Psoas muscle (tissue), 8 donors: ENCODE measurements around the gene IL24. TPM values are rescaled to one million over a fixed set of nuclear protein-coding genes. Genes with fewer than 3 reads are reported as not detected.

Experiments used
- ATAC-seq, 4 donors: fragments of 200-7000 bp; cut with Tn5 transposase; one replicate each; pipeline ENCODE4 v1.9.1; 2020; ENCODE audit warnings: moderate library complexity in 3 of 4, mild to moderate bottlenecking in 2 of 4
- DNase-seq, 2 donors: peaks; one replicate each; pipeline ENCODE4 v3.0.0-alpha.2; 2020
- H3K27ac ChIP-seq: fragments of 200-600 bp; one replicate; pipeline ENCODE4 v1.8.0; 2022
- H3K27me3 ChIP-seq, 3 donors: fragments of 200-600 bp in 1 of 3; one replicate each; pipeline versions ENCODE4 v1.6.1 to v1.8.0; 2013 to 2022; ENCODE audit warnings: low read length in 2 of 3, mild to moderate bottlenecking in 2 of 3, moderate library complexity in 1 of 3; ENCODE audit not compliant: insufficient read depth in 3 of 3
- H3K36me3 ChIP-seq, 2 donors: fragments of 200-600 bp in 1 of 2; one replicate each; pipeline versions ENCODE4 v1.6.1 to v1.8.0; 2013 to 2022; ENCODE audit warnings: low read depth in 1 of 2, mild to moderate bottlenecking in 1 of 2, moderate library complexity in 1 of 2; ENCODE audit not compliant: insufficient read depth in 1 of 2
- H3K4me1 ChIP-seq: fragments of 200-600 bp; one replicate; pipeline ENCODE4 v1.8.0; 2022
- H3K4me3 ChIP-seq: fragments of 200-600 bp; one replicate; pipeline ENCODE4 v1.8.0; 2022; ENCODE audit warnings: mild to moderate bottlenecking
- H3K9me3 ChIP-seq: fragments of 200-600 bp; one replicate; pipeline ENCODE4 v1.8.0; 2022
- WGBS, 3 donors: extraction: QIAGEN DNeasy Blood & Tissue Kit; methylation state at CpG; one replicate each; pipeline versions ENCODE4 v1.1.6 to v1.1.7; 2013; 5-methylcytosine and 5-hydroxymethylcytosine counted together
- intact Hi-C, 2 donors: fragments of 100-400 bp; cut with DNase I; formaldehyde crosslinking; loops; one replicate each; pipeline versions ENCODE4 v1.11.0 to v1.14.2; 2022
- polyA plus RNA-seq, 3 donors: library from polyadenylated mRNA; stranded (reverse); fragments of 200-250 nt; gene quantifications; one replicate each; pipeline ENCODE4 v1.2.3, GENCODE V29; 2013
- total RNA-seq, 4 donors: library from RNA; stranded (reverse); fragmentation: NEBNext Ultra II Directional in 2 of 4; extraction: Animal tissue kit (Norgen Biotek cat#: 25700) in 2 of 4; gene quantifications; one replicate each; pipeline versions ENCODE4 v1.2.1 to v1.2.4, GENCODE V29; 2021 to 2023
- TF ChIP-seq, protein P1 (sequence below): fragments of 200-600 bp; IDR thresholded peaks from one replicate; pipeline ENCODE4 v1.8.0; 2022; ENCODE audit warnings: antibody characterized with exemption
- donor health status: healthy with polysubstance abuse.
- donor health status: DM: no; HTN: no; CAD: no; lungs with moderate emphysema.
- donor health status: Bipolar disorder and iron deficiency.
- donor health status: healthy.
- donor health status: DM: yes; HTN: yes; CAD: no.
- donor health status: DM: no; HTN: no; CAD: no.
- donor health status: DM: no; HTN: no; CAD: no.
- donor health status: DM: yes; HTN: yes; CAD: no.

IL24 gene
- total and polyA plus RNA-seq, 7 donors, result 0.05 to 20.3 (median 0.23) TPM; not detected in 2

DNA sequence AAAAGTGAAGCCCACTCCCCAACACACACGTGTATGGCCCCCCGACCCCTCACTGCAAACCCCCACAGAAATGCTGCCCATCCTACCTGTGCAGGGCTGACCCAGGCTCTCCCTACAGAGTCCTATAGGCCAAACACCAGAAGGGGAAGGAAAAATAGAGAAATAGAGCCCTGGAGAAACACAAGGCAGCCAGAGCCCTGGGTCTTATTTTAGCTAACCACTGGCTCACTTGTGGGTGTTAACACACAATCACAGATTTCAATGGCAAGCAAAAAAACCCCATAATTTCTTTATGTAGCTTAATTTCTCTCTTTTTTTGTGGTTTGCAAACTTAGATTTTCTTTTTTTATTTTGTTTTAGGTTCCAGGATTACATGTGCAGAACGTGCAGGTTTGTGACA, 50.0 kb downstream of the IL24 start:
- no peak overlapping the region for H3K27ac ChIP-seq
- DNase-seq (no peak), ATAC-seq (no peak)
- no peak overlapping the region for H3K4me3 ChIP-seq
- no peaks in the 10 kb centered on the region for H3K9me3 ChIP-seq
- no peaks in the 10 kb centered on the region for H3K4me1 ChIP-seq
- H3K27me3 ChIP-seq, result peaks cover 0 to 19% (median 7%) of the 10 kb centered on the region in 3 donors
- TF ChIP-seq, protein P1, sequence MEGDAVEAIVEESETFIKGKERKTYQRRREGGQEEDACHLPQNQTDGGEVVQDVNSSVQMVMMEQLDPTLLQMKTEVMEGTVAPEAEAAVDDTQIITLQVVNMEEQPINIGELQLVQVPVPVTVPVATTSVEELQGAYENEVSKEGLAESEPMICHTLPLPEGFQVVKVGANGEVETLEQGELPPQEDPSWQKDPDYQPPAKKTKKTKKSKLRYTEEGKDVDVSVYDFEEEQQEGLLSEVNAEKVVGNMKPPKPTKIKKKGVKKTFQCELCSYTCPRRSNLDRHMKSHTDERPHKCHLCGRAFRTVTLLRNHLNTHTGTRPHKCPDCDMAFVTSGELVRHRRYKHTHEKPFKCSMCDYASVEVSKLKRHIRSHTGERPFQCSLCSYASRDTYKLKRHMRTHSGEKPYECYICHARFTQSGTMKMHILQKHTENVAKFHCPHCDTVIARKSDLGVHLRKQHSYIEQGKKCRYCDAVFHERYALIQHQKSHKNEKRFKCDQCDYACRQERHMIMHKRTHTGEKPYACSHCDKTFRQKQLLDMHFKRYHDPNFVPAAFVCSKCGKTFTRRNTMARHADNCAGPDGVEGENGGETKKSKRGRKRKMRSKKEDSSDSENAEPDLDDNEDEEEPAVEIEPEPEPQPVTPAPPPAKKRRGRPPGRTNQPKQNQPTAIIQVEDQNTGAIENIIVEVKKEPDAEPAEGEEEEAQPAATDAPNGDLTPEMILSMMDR, result no peak
- no peaks in the 10 kb centered on the region for H3K36me3 ChIP-seq
- intact Hi-C loops, result no loop called here
- WGBS, 3 donors, result 81% methylated on average over 3 of the region's 3 CpGs

DNA sequence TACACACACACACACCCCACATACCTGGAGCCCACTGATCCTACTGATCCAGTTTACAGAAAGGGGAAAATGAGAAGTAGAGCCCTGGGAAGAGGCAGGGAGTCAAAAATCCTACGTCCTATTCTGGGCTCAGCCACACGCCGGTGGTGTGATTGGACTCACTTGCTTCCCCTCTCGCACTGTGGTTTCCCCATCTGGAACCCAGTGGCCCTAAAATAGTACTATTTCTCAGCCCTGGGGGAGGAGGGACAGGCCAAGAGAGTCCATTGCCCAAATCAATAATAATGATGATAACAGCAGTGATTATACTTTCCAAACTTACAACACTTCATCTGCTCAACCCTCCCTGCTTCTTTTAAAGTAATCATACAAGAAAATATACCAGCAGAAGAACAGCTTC, 52.0 kb downstream of the IL24 start:
- no peak overlapping the region for H3K27ac ChIP-seq
- DNase-seq (no peak), ATAC-seq (no peak)
- no peak overlapping the region for H3K4me3 ChIP-seq
- 74 to 90% (median 83%) methylated on average over 4 of the region's 4 CpGs for WGBS, 3 donors
- TF ChIP-seq, protein P1, result no peak
- peaks cover 0 to 19% (median 7%) of the 10 kb centered on the region in 3 donors for H3K27me3 ChIP-seq
- H3K4me1 ChIP-seq, result no peaks in the 10 kb centered on the region
- intact Hi-C loops, result no loop called here
- no peaks in the 10 kb centered on the region for H3K36me3 ChIP-seq
- H3K9me3 ChIP-seq, result no peaks in the 10 kb centered on the region

DNA sequence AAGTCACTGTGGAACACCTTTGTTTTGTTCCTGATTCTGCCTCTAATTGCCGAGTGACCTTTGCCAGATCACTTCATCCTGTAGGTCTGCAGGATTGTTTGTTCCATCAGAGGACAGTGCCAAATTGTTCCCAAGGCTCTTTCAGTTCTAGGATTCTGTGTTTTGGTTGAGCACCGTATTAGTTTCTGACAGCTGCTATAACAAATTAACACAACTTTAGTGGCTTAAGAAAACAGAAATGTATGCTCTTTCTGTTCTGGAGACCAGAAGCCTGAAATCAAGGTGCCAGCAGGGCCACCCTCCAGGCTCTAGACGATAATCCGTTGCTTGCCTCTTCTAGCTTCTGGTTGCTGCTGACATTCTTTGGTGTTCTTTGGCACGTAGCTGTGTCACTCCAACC, 52.4 kb downstream of the IL24 start:
- no peaks in the 10 kb centered on the region for H3K4me1 ChIP-seq
- H3K27ac ChIP-seq, result no peak overlapping the region
- intact Hi-C loops, result no loop called here
- DNase-seq, result no peak
- no peaks in the 10 kb centered on the region for H3K36me3 ChIP-seq
- TF ChIP-seq, protein P1, result no peak
- H3K27me3 ChIP-seq, result peaks cover 0 to 15% (median 7%) of the 10 kb centered on the region in 3 donors
- no peaks in the 10 kb centered on the region for H3K9me3 ChIP-seq
- no peak for ATAC-seq
- no peak overlapping the region for H3K4me3 ChIP-seq
- whole genome bisulfite sequencing, 3 donors, result 87 to 94% (median 91%) methylated on average over 5 of the region's 5 CpGs

DNA sequence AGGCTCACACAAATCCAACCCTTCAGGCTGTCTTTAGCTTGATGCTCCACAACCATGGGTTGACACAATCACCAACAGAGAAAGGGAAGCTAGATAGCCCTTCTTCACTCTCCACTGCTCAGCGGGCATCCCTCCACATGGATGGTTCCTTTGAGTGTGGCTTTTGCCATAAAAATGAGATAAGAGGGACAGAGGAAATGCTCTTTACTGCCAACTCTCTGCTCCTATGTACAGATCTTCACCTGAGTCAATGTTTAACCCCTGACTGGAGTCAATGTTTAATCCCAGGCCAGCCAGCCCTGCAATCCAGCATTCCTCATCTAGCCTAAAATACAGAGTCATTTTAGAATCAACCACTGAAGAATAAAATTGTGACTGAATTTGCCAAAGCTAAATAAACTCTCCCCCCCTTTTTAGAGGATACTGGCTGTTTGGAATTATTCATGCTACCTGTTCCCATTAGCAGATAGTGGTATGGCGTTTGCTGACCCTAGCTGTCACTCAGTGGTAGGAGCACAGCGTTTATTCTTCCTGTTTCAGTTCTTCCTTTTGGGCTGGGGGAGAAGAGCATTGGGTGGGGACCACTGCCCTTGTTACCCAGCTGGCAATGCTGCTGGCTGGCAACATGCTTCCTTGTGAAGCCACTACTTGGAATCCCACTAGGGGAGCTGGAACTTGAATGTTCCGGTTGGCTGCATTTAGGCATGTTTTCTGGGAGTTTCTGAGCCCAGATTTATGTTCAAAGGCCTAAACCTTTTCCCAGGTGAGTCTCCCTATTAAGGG, 54.3 kb downstream of the IL24 start:
- Histone ChIP-seq H3K4me1 (no peaks in the 10 kb centered on the region), H3K9me3 (no peaks in the 10 kb centered on the region), H3K27ac (no peak overlapping the region), H3K27me3 (peaks cover 0 to 7% (median 6%) of the 10 kb centered on the region in 3 donors), H3K4me3 (no peak overlapping the region), H3K36me3 (no peaks in the 10 kb centered on the region)
- DNase-seq (no peak), ATAC-seq (no peak)
- WGBS, 3 donors, result 85 to 93% (median 88%) methylated on average over 4 of the region's 4 CpGs
- TF ChIP-seq, protein P1, result no peak
- intact Hi-C loops, result no loop called here
